HG02943 (cell line): ENCODE measurements around the gene JAG1.

Source experiments
- ATAC-seq: cut with Tn5 transposase; IDR thresholded peaks from one replicate; pipeline ENCODE4 v1.9.1; 2021; ENCODE audit warnings: mild to moderate bottlenecking, low read depth, moderate library complexity; ENCODE audit not compliant: unreplicated experiment

JAG1 gene

DNA sequence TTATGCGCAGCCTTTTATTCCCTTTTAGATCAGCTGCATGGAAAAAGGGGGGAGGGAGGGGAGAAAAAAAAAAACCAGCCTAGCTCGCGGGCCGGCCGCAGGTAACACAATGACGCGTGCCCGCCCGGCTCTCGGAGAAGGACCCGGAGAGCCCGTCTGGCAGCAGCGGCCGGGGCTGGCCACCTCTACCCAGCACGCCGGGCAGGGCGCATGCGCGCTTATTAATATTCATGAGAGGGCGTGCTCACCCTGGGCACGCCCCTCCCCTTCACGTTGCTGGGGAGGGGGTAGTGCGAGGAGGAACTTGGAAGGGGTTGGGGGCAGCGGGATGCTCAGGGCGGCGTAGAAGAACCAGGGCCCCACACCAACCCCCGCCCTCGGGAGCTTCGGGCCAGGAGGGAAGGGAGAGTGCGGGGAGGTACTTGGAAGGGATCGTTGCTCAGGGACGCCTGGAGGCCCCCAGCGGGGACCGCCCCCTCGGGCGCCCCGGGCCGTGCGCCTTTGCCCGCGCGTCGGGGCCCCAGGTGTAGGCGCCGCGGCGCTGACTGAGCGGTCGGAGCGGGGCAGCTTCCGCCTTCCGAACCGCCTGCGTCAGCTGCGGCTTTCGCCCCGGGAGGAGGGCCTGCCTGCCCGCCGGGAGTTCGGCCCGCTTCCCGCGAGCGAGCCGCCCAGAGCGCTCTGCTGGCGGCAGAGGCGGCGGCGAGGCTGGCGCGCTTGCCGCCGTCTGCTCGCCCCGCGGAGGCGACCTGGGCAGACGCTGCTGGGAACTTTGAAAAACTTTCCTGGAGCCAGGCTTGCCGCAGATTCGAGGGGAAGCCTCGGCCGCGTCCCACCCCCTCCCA, at the start of gene JAG1:
Gene JAG1, minus strand, starts transcription at position 158 of the 842 bp plus-strand sequence. CDS start 469 bp downstream, outside the sequence.
- ATAC-seq, result peak; percentile 55

DNA sequence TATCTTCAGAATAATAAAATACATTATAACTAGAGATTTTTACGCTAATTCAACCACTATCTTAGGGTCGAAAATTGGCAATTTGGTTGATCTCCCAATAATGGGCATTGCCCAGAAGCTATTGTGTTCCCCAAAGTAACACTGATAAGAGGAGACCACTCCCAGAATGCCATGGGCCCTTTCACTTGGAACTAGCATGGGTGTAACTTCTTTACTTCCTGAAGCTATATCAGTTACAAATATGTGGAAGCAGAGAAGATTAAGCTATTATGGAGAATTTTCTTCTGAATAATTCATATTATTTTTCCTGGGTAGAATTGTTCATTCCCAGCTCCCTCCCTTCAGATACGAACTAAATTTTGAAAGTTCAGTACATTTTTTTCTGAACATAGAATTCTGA, 48.2 kb upstream of the JAG1 start:
- no peak for ATAC-seq

DNA sequence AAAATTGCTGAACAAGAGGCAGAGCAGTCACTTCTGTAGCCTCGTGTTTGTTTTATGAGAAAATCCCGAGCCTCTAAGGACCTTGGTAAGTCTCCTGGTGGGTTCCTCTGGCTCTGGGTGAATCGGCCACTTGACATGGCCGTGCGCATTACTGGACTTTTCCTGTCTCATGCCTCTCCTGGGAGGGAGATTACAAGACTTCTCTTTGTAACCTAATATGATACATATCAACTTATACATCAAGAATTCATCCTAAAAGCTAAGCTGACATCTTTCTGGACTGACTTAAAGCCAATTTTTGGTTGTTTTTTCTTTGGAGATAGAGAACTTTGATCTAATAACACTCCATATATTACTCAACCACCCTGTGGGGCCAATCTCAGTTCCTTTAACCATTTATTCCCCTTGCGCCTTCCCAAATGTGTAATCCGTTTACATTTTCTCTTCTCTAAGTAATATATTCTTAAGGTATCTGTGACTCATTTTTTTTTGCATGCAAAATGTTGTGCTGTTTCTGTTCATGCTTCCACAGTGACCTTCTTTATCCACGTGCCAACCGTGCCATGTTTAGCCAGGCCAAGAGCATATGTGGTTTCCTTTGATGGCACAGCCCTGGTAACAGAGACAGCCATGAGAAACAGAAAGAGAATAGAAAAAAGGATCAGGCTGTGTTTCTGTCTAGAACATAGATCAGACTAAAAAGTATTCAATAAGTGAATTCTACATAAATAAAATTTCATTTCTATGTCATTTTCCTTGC, 47.5 kb upstream of the JAG1 start:
- ATAC-seq, result no peak

DNA sequence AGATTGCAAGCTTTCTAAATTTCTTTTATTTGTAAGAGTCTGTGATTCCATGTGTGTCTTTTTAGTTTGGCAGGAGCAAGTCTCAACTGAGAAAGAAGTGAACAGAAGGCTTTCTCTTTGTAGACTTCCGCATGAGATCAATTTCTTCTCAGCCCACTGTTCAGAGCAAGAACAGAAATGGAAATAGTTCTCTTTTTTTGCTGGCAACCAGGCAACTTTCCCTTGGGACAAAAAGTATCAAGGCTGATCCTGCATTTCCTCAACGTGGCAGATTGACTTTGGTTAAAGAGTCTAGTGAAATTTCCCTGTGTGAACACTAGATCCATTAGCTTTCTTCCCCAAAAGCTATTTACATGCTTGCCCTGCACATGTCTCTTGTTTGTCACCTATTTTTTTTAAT, 46.8 kb upstream of the JAG1 start:
- ATAC-seq, result no peak

DNA sequence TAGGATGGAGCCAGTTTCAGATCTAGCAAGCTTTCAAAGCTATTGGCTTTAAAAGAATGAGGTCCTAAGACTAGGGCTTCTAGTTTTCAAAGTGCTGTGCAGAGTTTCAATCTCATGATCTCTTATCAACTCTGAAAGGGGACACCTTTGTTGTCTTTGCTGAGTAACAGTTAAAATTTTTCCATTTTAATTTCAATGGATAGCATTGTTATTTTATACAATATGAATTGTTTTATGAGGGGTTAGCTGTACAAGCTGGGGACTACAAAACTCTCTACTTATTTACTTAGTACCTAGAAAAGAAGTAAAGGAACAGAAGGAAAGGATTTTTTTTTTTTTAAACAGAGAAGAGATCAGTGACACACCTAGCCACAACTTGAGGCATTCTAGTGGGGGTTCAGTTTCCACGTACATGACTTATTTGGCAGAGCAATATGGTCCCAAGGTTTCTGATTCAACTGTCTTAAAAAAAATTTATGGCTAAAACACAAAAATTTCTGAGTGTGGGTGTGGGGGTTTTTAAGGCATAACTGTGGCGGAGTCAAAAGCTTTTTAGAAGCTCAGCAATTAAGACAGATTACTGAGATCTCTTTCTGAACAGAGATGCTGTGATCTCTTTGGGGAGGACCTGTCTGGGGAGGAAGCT, 46.1 kb upstream of the JAG1 start:
- ATAC-seq, result no peak

DNA sequence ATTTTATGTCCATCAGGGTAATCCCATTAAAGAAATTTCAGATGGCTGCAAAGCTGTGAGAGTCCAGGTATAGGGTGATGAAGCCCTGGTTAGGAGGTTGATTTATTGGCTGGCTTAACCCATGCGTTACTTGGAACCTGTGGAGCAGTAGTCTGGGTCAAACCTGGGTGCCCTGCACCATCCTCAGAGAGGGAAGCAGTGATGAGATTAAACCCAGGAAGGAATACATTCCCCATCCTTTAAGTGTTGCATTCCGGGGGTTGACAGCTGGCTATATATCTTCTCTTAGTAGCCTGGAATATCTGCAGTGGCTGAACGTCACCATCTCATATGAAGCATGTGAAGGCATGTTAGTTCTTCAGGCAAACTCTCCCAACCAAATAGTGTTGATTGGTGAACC, 44.9 kb upstream of the JAG1 start:
- no peak for ATAC-seq

DNA sequence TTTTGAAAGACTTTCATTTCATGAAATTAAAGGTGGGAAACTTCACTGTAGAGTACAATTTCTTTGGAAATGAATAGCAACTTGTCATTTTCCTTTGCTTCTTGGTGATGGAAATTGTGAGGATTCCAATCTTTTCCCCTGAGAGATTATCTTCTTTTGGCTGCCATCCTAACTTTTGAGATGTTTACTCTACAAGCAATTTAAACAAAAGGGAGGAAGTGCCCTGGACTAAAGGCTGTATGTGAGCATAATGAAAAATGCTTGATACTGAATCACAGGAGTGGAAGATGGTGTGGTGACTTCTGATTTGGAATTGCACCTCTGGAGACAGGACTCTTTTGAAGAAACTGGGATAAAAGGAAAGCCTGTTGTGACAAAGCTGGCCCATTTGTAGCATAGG, 43.1 kb upstream of the JAG1 start:
- ATAC-seq, result no peak

DNA sequence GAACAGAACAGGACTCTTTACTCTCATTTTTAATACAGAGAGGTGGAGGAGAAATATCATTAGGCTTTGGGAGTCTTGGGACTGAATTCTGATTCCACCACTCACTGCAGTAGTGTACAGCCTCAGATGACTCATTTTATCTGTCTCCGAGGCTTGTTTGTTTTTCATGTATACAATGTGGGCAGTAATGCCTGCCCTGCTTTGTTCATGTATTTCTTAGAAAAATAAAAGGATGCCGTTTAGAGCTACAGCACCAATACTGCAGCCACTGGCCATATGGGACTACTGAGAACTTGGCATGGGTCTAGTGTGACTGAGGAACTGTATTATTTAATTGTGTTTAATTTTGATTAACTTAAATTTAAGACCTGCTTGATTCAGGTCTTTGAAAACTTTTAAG, 41.2 kb upstream of the JAG1 start:
- no peak for ATAC-seq

DNA sequence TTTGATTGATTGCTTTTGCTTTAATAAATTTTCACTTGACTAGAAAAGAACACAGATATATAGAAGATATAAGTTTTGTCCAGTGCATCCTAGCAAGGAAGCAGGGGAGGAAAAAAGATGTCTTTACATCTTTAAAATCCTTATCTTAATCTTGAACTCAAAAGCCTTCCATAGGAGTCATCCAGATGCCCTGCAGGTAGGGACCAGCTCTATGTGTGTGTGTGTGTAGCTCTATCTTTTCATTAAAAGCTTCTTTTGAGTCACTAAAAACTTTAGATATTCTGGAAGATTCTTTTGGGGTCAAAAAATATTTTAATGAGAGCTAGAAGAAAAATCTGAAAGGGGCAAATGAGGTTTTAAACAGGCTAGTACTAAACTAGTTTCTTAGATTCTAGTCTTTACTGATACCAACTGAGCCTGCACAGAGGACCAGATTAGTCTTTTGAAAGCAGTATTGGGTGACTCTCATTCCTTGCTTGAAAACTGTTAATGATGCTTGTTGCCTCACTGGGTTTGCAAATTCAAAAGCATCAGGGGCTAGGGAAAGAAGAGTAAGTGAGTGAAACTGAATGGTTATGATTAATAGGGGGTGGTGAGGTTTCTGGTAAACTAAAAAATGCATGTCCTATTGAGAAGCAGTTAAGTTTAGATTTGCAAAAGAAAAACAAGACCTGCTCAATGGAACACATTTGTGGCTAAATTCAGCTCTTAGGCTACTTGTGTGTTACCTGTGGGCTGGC, 40.6 kb upstream of the JAG1 start:
- no peak for ATAC-seq

DNA sequence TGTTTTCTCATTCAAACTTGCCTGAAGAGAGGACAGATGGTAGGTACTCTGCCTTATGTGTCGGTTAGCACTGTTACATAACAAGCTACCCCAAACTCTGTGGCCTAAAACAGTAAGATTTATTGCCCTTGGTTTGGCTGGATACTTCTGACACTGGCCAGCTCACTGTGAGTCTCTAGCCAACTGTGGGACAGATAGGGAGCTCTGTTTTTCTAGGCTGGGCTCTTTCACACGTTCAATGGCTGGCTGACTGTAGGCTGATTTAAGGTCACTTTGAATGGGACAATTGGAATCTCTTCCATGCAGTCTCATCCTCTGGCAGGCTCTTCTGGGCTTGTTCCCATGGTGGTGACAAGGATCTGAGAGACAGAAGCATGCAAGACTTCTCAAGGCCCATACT, 39.4 kb upstream of the JAG1 start:
- no peak for ATAC-seq

DNA sequence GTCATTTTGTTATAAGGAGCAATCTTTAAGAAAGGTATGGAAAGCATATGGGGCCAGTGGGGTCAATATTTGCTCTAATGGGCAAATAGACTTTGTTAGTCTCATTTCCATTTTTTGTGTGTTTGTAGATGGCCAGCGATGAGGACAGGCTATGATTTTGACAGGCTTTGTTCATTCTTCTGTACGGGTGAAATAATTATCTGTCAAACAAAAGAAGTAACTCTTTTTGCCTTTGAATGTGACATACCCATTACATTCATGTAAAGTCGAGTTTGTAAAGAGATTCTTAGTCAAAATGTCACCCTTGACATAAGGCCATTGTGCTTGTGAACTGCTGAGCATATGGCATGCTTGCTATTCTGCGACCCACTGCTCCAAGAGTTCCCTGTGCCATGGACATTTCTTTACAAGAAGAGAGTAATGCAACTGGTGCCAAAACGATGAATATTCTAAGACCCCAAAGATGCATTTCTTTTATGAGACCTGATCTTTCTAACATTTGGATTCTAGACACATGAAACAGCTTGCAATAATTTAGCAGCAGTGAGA, 38.2 kb upstream of the JAG1 start:
- no peak for ATAC-seq

DNA sequence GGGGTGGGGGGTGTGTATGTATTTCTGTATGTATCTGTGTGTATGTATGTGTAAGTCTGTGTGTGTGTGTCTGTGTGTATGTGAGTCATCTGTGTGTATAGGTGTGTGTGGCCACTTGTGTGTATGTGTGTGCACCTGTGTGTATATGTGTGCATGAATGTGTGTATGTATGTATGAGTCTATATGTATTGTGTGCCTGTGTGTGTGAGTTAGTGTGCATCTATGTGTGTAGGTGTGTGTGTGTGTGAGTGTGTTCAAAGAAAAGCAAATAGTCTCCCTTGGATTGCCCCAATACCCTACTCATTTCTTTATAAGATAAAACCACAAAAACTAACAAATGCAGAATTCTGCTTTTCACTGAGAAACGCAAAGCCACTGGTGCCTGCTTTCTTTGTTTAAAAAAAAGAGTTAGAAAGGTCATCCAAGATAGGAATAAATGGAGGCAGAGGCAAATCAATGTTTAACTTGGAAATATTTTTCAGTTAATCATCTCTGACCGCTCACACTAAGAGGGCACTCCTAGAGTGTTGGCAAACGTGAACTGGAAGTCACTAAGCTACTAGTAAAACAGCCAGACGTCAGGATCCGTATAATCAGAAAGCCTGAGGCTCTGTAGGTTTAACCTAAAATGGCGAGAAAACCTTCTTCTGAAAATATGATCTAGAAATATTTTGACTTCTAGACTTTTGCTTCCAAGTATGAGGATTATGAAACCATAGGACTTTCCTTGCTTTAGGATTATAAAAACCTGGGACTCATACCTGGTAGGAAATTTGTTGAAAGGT, 37.4 kb upstream of the JAG1 start:
- ATAC-seq, result no peak

DNA sequence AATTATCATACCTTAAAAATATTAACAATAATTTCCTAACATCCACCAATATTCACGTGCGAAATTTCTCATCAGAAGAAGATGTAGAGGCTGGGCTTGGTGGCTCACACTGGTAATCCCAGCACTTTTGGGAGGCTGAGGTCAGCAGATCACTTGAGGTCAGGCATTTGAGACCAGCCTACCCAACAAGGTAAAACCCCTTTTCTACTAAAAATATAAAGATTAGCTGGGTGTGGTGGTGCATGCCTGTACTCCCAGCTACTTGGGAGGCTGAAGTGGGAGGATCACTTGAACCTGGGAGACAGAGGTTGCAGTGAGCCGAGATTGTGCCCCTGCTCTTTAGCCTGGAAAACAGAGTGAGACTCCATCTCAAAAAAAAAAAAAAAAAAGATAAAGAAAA, 36.1 kb upstream of the JAG1 start:
- no peak for ATAC-seq

DNA sequence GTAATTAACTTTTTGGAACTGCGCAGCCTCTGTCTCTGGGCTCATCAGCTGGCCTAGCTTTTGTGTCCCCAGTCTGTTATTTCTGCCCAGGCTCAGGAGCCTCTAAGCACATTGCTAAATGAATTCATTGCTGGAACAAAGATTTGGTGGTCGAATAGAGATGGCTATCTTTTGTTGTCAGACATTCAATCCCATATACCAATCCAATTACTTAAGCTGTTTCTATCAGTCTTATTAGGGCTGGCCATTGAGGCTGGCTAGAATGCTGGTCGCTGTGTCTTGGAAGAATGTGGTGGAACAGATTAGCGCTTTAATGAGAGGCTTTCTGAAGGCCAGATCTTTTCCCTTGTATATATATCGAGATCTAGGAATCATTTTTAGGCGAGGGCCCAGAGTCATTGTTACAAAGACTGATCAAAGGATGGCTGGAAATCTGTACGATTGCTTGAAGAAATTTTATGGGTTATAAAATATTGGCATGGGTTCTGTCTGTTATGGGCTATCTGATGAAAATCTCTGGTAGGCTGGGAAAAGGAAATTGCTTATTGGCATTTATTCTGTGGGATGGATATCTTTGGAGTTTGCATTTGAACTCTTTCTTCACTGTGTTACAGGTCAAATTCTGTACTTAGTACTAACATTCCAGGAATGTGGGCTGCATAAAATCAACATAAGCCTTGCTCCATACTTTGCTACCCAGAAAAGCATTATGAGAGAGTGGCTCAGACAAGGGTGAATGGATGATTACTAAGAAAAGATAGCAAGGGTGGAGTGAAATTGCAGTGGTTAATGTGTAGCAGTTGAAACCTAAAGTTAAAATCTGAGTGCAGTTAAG, 34.8 kb upstream of the JAG1 start:
- ATAC-seq, result no peak

DNA sequence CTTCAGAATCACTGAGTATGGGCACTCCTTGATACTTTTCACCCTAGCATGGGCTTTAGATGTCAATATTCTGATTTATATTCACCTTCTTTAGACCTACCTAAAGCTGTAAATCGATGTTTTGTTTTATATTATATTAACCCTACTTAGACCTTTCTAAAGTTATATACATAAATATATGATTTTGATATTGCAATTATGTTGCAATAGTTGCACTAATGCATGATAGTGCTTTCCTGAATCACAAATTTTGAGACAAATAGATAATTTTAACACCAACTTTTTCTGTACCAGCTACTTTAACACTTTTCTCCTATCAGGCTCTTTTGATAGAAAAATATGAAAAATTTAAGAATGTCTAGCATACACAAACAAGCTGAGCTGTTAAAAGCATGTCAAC, 34.0 kb upstream of the JAG1 start:
- no peak for ATAC-seq

DNA sequence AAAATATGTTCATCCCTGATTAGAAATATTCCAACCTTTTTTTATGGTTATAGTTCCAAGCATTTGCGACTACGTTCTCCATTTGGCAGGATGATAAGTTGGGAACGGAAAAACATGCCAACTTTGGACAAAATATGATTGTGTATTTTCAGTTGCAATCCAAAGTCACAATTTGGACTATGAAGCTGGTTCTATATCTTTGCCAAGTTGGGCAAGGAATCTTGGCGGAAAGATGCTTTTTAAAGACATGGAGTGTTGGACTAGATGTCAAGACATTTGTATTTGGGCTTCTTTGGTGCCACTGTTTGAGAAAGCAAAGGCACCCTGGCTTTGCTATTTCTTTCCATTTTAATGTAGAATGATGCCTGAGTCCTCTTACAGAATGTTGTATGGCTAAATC, 33.3 kb upstream of the JAG1 start:
- no peak for ATAC-seq

DNA sequence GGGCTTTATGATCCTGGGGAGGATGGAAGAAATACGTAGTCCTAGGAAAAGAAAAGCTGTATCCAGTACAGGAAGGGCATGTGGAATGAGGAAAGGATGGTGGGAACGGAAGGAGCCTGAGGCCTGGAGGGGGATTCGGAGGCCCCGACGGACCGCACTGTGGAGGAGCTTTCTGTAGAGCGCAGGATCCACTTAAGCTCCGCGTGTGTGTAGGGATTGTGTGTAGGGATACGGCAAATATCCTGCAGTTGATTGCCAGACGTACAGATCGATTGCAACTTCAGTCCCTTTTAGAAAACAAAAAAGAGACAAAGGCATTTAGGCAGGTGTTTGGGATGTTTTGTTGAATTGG, 32.6 kb upstream of the JAG1 start:
- no peak for ATAC-seq

DNA sequence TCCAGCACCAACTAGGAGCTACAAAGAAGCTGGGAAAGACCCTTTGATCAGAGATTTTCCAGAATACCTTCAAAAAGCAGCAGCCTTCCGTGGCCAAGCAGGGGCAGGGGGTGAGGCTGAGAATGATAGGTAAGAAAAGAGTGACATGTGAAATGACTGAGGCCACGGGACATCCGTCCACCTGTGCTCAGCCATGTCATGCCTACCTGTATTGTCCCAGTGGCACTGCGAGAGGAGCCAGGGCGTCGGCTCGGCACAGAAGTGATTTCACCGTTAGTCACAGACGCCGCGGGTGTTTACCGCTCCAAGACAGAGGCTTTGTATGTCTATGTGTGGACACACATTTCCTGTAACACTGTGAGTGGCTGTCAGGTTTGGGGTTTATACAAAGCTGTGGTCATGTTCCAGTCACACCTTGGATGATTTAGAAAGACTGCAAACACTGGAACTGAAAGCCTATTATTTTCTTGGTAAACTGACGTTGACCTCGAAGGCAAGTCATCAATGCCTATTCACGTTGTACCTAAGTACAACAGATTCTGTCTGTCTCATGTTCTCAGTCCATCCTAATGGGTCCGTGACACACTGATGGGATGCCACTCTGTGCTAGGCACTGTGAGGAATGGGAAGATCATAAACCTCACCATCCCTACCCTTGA, 32.1 kb upstream of the JAG1 start:
- no peak for ATAC-seq
